Mucosa of rectum (tissue), 2 donors: ENCODE data around the gene SNX27.
"Not testable (repeated sequence)": the region's sequence is repeated elsewhere in the genome, so short reads cannot be mapped to it uniquely, and the experiment has no call there.

Experiments used
- H3K27ac ChIP-seq, 2 donors: one replicate each; pipeline ENCODE4 v1.7.0; 2013; ENCODE audit warnings: inconsistent platforms in 2 of 2, low read depth in 2 of 2, low read length in 2 of 2
- H3K27me3 ChIP-seq, 2 donors: one replicate each; pipeline ENCODE4 v1.7.0; 2013; ENCODE audit warnings: low read length in 2 of 2; ENCODE audit not compliant: control insufficient read depth in 2 of 2, insufficient read depth in 2 of 2
- H3K36me3 ChIP-seq, 2 donors: one replicate each; pipeline ENCODE4 v1.7.0; 2013; ENCODE audit warnings: low read length in 2 of 2; ENCODE audit not compliant: control insufficient read depth in 2 of 2, insufficient read depth in 2 of 2
- H3K4me1 ChIP-seq, 2 donors: one replicate each; pipeline ENCODE4 v1.7.0; 2013; ENCODE audit warnings: low read length in 2 of 2, mild to moderate bottlenecking in 1 of 2; ENCODE audit not compliant: control insufficient read depth in 2 of 2, insufficient read depth in 2 of 2
- H3K4me3 ChIP-seq, 2 donors: one replicate each; pipeline ENCODE4 v1.7.0; 2013; ENCODE audit warnings: low read length in 2 of 2
- H3K9ac ChIP-seq, 2 donors: one replicate each; pipeline ENCODE4 v1.7.0; 2013; ENCODE audit warnings: low read length in 2 of 2, low read depth in 1 of 2, mild to moderate bottlenecking in 1 of 2
- H3K9me3 ChIP-seq, 2 donors: one replicate each; pipeline ENCODE4 v1.7.0; 2013; ENCODE audit warnings: low read length in 2 of 2; ENCODE audit not compliant: control insufficient read depth in 2 of 2
- donor health status: healthy.
- donor health status: Normal muscosa, but diverticular disease.

SNX27 gene

GRCh38 chr1:151728151-151729054 is 116.6 kb downstream of the SNX27 start:
- no peak overlapping the region for H3K4me3 ChIP-seq
- peaks cover 24 to 34% of the 10 kb centered on the region in 2 donors for H3K4me1 ChIP-seq
- no peak overlapping the region for H3K27ac ChIP-seq
- H3K9me3 ChIP-seq, result no peaks in the 10 kb centered on the region
- no peaks in the 10 kb centered on the region for H3K36me3 ChIP-seq
- H3K27me3 ChIP-seq, result peaks cover 0 to 3% of the 10 kb centered on the region in 2 donors
- no peak overlapping the region for H3K9ac ChIP-seq

- Histone ChIP-seq H3K27ac (peak overlapping the region; percentile 47 to 49), H3K4me1 (peaks cover 24 to 30% of the 10 kb centered on the region in 2 donors), H3K9me3 (no peaks in the 10 kb centered on the region), H3K36me3 (no peaks in the 10 kb centered on the region), H3K27me3 (peaks cover 0 to 3% of the 10 kb centered on the region in 2 donors), H3K9ac (peak overlapping the region in 1 of 2 donors; percentile 22), H3K4me3 (peak overlapping the region in 1 of 2 donors; percentile 49)
Observed at GRCh38 chr1:151729157-151729965, 117.5 kb downstream of the SNX27 start.

GRCh38 chr1:151729966-151730291 is 118.1 kb downstream of the SNX27 start:
- H3K27ac ChIP-seq, result peak overlapping the region in 1 of 2 donors; percentile 49
- peak overlapping the region in 1 of 2 donors; percentile 49 for H3K4me3 ChIP-seq
- no peaks in the 10 kb centered on the region for H3K9me3 ChIP-seq
- H3K4me1 ChIP-seq, result peaks cover 24 to 28% of the 10 kb centered on the region in 2 donors
- no peaks in the 10 kb centered on the region for H3K36me3 ChIP-seq
- peaks cover 0 to 3% of the 10 kb centered on the region in 2 donors for H3K27me3 ChIP-seq
- no peak overlapping the region for H3K9ac ChIP-seq

GRCh38 chr1:151733126-151733525 is 121.3 kb downstream of the SNX27 start:
- Histone ChIP-seq H3K4me1 (peaks cover 9 to 14% of the 10 kb centered on the region in 2 donors), H3K27ac (no peak overlapping the region), H3K4me3 (no peak overlapping the region), H3K27me3 (peaks cover 0 to 3% of the 10 kb centered on the region in 2 donors), H3K9me3 (peaks cover 3 to 7% of the 10 kb centered on the region in 2 donors), H3K9ac (no peak overlapping the region), H3K36me3 (no peaks in the 10 kb centered on the region)

- peaks cover 7 to 12% of the 10 kb centered on the region in 2 donors for H3K4me1 ChIP-seq
- H3K9me3 ChIP-seq, H3K27ac ChIP-seq, H3K4me3 ChIP-seq, H3K9ac ChIP-seq, H3K27me3 ChIP-seq, H3K36me3 ChIP-seq: not testable (repeated sequence)
Observed at GRCh38 chr1:151733995-151734394, 122.1 kb downstream of the SNX27 start.

- peaks cover 3 to 7% of the 10 kb centered on the region in 2 donors for H3K9me3 ChIP-seq
- H3K9ac ChIP-seq, result no peak overlapping the region
- H3K27me3 ChIP-seq, result no peaks in the 10 kb centered on the region
- H3K4me3 ChIP-seq, result no peak overlapping the region
- no peak overlapping the region for H3K27ac ChIP-seq
- no peaks in the 10 kb centered on the region for H3K4me1 ChIP-seq
- H3K36me3 ChIP-seq, result no peaks in the 10 kb centered on the region
Observed at GRCh38 chr1:151737026-151737425, 125.2 kb downstream of the SNX27 start.

GRCh38 chr1:151737479-151737878 is 125.6 kb downstream of the SNX27 start:
- no peak overlapping the region for H3K27ac ChIP-seq
- H3K36me3 ChIP-seq, result no peaks in the 10 kb centered on the region
- H3K9ac ChIP-seq, result no peak overlapping the region
- H3K9me3 ChIP-seq, result peaks cover 3 to 7% of the 10 kb centered on the region in 2 donors
- no peak overlapping the region for H3K4me3 ChIP-seq
- no peaks in the 10 kb centered on the region for H3K27me3 ChIP-seq
- H3K4me1 ChIP-seq, result no peaks in the 10 kb centered on the region

- H3K27ac ChIP-seq, result no peak overlapping the region
Observed at GRCh38 chr1:151739590-151740355, 127.9 kb downstream of the SNX27 start.

GRCh38 chr1:151741516-151741915 is 129.7 kb downstream of the SNX27 start:
- H3K4me1 ChIP-seq, result no peaks in the 10 kb centered on the region
- H3K9me3 ChIP-seq, result peaks cover 3 to 7% of the 10 kb centered on the region in 2 donors
- no peaks in the 10 kb centered on the region for H3K36me3 ChIP-seq
- no peaks in the 10 kb centered on the region for H3K27me3 ChIP-seq
- H3K27ac ChIP-seq, result no peak overlapping the region
- no peak overlapping the region for H3K9ac ChIP-seq
- no peak overlapping the region for H3K4me3 ChIP-seq

More at GRCh38 chr1:151739590-151740355, 127.9 kb downstream of the SNX27 start:
- H3K9me3 ChIP-seq, result peaks cover 3 to 7% of the 10 kb centered on the region in 2 donors
- no peaks in the 10 kb centered on the region for H3K36me3 ChIP-seq
- H3K4me3 ChIP-seq, result no peak overlapping the region
- no peaks in the 10 kb centered on the region for H3K27me3 ChIP-seq
- no peak overlapping the region for H3K9ac ChIP-seq
- H3K4me1 ChIP-seq, result no peaks in the 10 kb centered on the region
